ENCODE results near the gene ADIPOR1.
A peak's percentile ranks its signal among the peaks of the same experiment; 100 is the strongest.
"Not testable (repeated sequence)": the region's sequence is repeated elsewhere in the genome, so short reads cannot be mapped to it uniquely, and the experiment has no call there.

ADIPOR1 gene

GRCh38 chr1:202934755-202935154 is 23.4 kb downstream of the ADIPOR1 start:
- no peak for DNase-seq

- DNase-seq, result no peak
Observed at GRCh38 chr1:202932476-202932875, 25.6 kb downstream of the ADIPOR1 start.

- peak; percentile 92 for DNase-seq
Observed at GRCh38 chr1:202926581-202927491, 31.3 kb downstream of the ADIPOR1 start, which contains the start of gene KLHL12. KLHL12 (minus strand) TSS chr1:202927234; CDS start chr1:202925162, 2,072 bp downstream.

GRCh38 chr1:202923533-202923932 is 34.6 kb downstream of the ADIPOR1 start:
- DNase-seq, result no peak

- DNase-seq, result no peak
Observed at GRCh38 chr1:202919615-202920014, 38.5 kb downstream of the ADIPOR1 start.

- DNase-seq, result no peak
Observed at GRCh38 chr1:202915146-202915545, 43.0 kb downstream of the ADIPOR1 start.

GRCh38 chr1:202912476-202912875 is 45.6 kb downstream of the ADIPOR1 start:
- peak; percentile 27 for DNase-seq

GRCh38 chr1:202909494-202909893 is 48.6 kb downstream of the ADIPOR1 start:
- DNase-seq, result no peak

- no peak for DNase-seq
Observed at GRCh38 chr1:202908998-202909397, 49.1 kb downstream of the ADIPOR1 start.

GRCh38 chr1:202905331-202905730 is 52.8 kb downstream of the ADIPOR1 start:
- no peak for DNase-seq

- DNase-seq, result not testable (repeated sequence)
Observed at GRCh38 chr1:202903808-202904207, 54.3 kb downstream of the ADIPOR1 start.

GRCh38 chr1:202901555-202901954 is 56.6 kb downstream of the ADIPOR1 start:
- no peak for DNase-seq

- DNase-seq, result no peak
Observed at GRCh38 chr1:202892501-202892900, 65.6 kb downstream of the ADIPOR1 start.

All from MV-4-11 (cell line).